Spleen (tissue), 11 donors: ENCODE measurements around the gene TSHZ3. TPM values are rescaled to one million over a fixed set of nuclear protein-coding genes. Genes with fewer than 3 reads are reported as not detected.
A peak's percentile ranks its signal among the peaks of the same experiment; 100 is the strongest.

ENCODE experiments used
- DNase-seq: peaks from one replicate; pipeline ENCODE4 v3.0.0-alpha.2; 2020
- H3K27ac ChIP-seq, 8 donors: fragments of 200-600 bp; sonication (generic) in 7 of 8; 1 replicate in 4 of 8; 2 replicates in 4 of 8; pipeline versions ENCODE4 v1.5.0 to v1.8.0; 2016 to 2021; ENCODE audit warnings: inconsistent platforms in 4 of 8, mild to moderate bottlenecking in 4 of 8, moderate library complexity in 1 of 8
- H3K27me3 ChIP-seq, 7 donors: fragments of 200-600 bp; sonication (generic) in 6 of 7; replicated peaks in 1 of 7; 1 replicate in 4 of 7; 2 replicates in 3 of 7; pipeline versions ENCODE4 v1.5.0 to v1.8.0; 2016 to 2021; ENCODE audit warnings: inconsistent platforms in 3 of 7, mild to moderate bottlenecking in 1 of 7
- H3K36me3 ChIP-seq, 6 donors: fragments of 200-600 bp; sonication (generic) in 5 of 6; 1 replicate in 4 of 6; 2 replicates in 2 of 6; pipeline versions ENCODE4 v1.5.0 to v1.8.0; 2016 to 2021; ENCODE audit warnings: inconsistent platforms in 2 of 6
- H3K4me1 ChIP-seq, 6 donors: fragments of 200-600 bp; sonication (generic) in 5 of 6; 1 replicate in 3 of 6; 2 replicates in 3 of 6; pipeline versions ENCODE4 v1.5.0 to v1.8.0; 2016 to 2021; ENCODE audit warnings: inconsistent platforms in 3 of 6
- H3K4me3 ChIP-seq, 8 donors: fragments of 200-600 bp; sonication (generic) in 7 of 8; 1 replicate in 4 of 8; 2 replicates in 4 of 8; pipeline versions ENCODE4 v1.5.0 to v1.8.0; 2016 to 2021; ENCODE audit warnings: inconsistent platforms in 4 of 8, mild to moderate bottlenecking in 4 of 8, moderate library complexity in 2 of 8
- H3K9me3 ChIP-seq, 8 donors: fragments of 200-600 bp; sonication (generic) in 7 of 8; 1 replicate in 4 of 8; 2 replicates in 4 of 8; pipeline versions ENCODE4 v1.5.0 to v1.8.0; 2016 to 2021; ENCODE audit warnings: inconsistent platforms in 4 of 8
- CTCF ChIP-seq, 11 experiments: fragments of 200-600 bp in 7 of 11; fragments of 450-650 bp in 4 of 11; sonication (generic) in 4 of 11; IDR thresholded peaks in 8 of 11; conservative IDR thresholded peaks in 3 of 11; 1 replicate in 7 of 11; 2 replicates in 4 of 11; pipeline versions ENCODE4 v1.4.0 to v1.8.0; 2016 to 2021; ENCODE audit warnings: antibody characterized with exemption in 11 of 11, inconsistent platforms in 4 of 11, mild to moderate bottlenecking in 1 of 11
- POLR2A ChIP-seq, 3 donors: fragments of 450-650 bp; IDR thresholded peaks; one replicate each; pipeline ENCODE4 v1.5.1; 2017; ENCODE audit warnings: antibody characterized with exemption in 3 of 3, mild to moderate bottlenecking in 1 of 3
- POLR2AphosphoS5 ChIP-seq, 3 donors: sonication (generic); formaldehyde crosslinking; IDR thresholded peaks; one replicate each; pipeline ENCODE4 v1.5.1; 2017; ENCODE audit warnings: antibody characterized with exemption in 3 of 3
- WGBS, 5 donors: extraction: QIAGEN DNeasy Blood & Tissue Kit in 3 of 5; methylation state at CpG; one replicate each; pipeline versions ENCODE4 v1.1.5 to v1.1.7; 2013 to 2018; 5-methylcytosine and 5-hydroxymethylcytosine counted together
- intact Hi-C: fragments of 100-400 bp; cut with DNase I; formaldehyde crosslinking; loops from one replicate; pipeline ENCODE4 v1.15.0; 2023; ENCODE audit warnings: low total_unique reads
- polyA plus RNA-seq, 3 donors: library from polyadenylated mRNA; stranded (reverse); fragments of 200-250 nt; gene quantifications; one replicate each; pipeline ENCODE4 v1.2.1, GENCODE V29; 2013
- total RNA-seq, 7 donors: library from RNA; depleted of rRNA in 3 of 7; stranded (reverse); fragments of >200 nt in 3 of 7; fragmentation: NEBNext Ultra II Directional in 4 of 7; extraction: Animal tissue kit (Norgen Biotek cat#: 25700) in 4 of 7; gene quantifications; one replicate each; pipeline versions ENCODE4 v1.1.0 to v1.2.1, GENCODE V29; 2016 to 2021
- donor health status: healthy with polysubstance abuse.
- donor health status: DM: no; HTN: no; CAD: no; lungs with moderate emphysema.
- donor health status: DM: no; HTN: no; CAD: no.
- donor health status: Bipolar disorder and iron deficiency.
- donor health status: healthy.
- donor health status: DM: no; HTN: no; CAD: no.
- donor health status: DM: yes; HTN: yes; CAD: no.

Gene TSHZ3
- total and polyA plus RNA-seq, 10 donors = 1.2 to 24.6 (median 13.4) TPM

DNA sequence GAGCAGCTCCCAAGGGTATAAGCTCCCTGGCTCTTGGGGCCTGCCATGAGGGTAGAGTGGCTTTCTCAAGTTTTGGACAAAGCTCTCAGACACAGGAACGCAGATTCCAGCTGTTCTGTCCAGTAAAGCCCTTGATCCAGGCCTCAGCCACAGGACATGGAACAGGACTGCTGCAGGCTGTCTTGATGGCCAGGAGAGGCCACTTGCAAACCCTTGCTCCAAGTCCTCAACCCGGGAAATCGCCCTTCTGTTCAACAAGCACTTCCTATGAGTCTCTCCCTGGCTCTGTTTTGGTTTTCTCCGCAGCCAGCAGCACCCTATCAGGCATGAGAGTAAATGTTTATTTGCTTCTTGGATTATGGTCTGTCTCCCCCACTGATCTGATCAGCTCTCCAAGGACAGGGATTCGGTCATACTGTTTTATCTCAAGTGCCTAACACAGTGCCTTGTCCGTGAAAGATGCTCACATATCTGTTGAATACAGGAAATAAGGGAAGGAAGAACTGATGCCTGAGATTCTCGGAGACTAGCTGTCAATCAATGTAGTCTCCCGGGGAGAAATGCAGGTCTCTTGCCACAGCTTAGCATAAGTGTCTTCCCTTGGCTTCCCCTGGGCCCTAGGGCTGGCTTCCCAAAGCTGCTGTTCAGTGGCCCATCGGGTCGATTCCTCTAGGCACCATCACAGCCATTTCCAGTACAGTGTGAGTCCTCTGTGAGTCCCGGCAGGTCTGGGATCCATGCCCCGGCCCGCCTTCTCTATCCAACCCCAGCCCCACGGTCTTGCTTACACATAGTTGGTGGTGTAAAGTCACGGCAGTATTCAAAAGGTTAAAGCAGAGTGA lies 90.8 kb downstream of the TSHZ3 start:
- H3K27ac ChIP-seq = no peak overlapping the region
- intact Hi-C loops = no loop called here
- H3K4me3 ChIP-seq = no peak overlapping the region
- TF ChIP-seq POLR2AphosphoS5 (IDR thresholded peaks at IDR 0.05) (no peak), CTCF (IDR thresholded peaks at IDR 0.05 in 8 of 11, conservative IDR thresholded peaks at IDR 0.05 in 3 of 11) (no peak), POLR2A (IDR thresholded peaks at IDR 0.05) (no peak)
- no peaks in the 10 kb centered on the region for H3K36me3 ChIP-seq
- peaks cover 0 to 29% (median 16%) of the 10 kb centered on the region in 6 donors for H3K4me1 ChIP-seq
- 67 to 75% (median 71%) methylated on average over 13 to 15 of the region's 15 CpGs for WGBS, 5 donors
- peaks cover 0 to 10% (median 0%) of the 10 kb centered on the region in 7 donors for H3K27me3 ChIP-seq
- no peaks in the 10 kb centered on the region for H3K9me3 ChIP-seq
- no peak for DNase-seq

- TF ChIP-seq POLR2AphosphoS5 (IDR thresholded peaks at IDR 0.05) = no peak
- no peak for TF ChIP-seq CTCF (IDR thresholded peaks at IDR 0.05 in 8 of 11, conservative IDR thresholded peaks at IDR 0.05 in 3 of 11)
- no peak for TF ChIP-seq POLR2A (IDR thresholded peaks at IDR 0.05)
- intact Hi-C loops = no loop called here
- DNase-seq = no peak
- Histone ChIP-seq H3K9me3 (no peaks in the 10 kb centered on the region), H3K27ac (no peak overlapping the region), H3K4me1 (peaks cover 0 to 23% (median 12%) of the 10 kb centered on the region in 6 donors), H3K36me3 (no peaks in the 10 kb centered on the region), H3K27me3 (peaks cover 0 to 1% (median 0%) of the 10 kb centered on the region in 7 donors), H3K4me3 (no peak overlapping the region)
- 68 to 87% (median 83%) methylated on average over 10 to 11 of the region's 11 CpGs for WGBS, 5 donors
These were observed 91.7 kb downstream of the TSHZ3 start for GRCh38 chr19:31257426-31258130.

DNA sequence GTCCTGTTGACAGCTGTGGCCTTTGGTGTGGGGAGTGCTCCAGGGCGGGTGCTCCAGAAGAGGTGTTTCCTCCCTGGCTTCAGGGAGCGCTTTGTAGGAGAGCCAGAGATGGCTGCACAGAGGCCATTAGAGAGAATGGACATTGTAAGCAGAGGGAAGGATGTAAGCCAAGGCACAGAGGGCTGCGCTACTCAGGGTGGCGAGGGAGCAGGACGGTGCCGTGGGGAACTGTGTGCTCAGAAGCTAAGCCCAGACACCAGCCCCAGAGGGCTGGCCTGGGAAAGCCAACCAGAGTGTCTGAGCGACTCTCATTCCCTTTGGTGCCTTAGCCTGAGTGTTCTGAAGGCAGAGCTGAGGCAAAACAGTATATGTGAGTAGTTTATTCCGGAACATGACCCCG lies 92.2 kb downstream of the TSHZ3 start:
- Histone ChIP-seq H3K4me1 (peaks cover 0 to 20% (median 10%) of the 10 kb centered on the region in 6 donors), H3K27me3 (no peaks in the 10 kb centered on the region), H3K27ac (no peak overlapping the region), H3K36me3 (no peaks in the 10 kb centered on the region), H3K4me3 (no peak overlapping the region), H3K9me3 (no peaks in the 10 kb centered on the region)
- intact Hi-C loops = no loop called here
- no peak for TF ChIP-seq POLR2A (IDR thresholded peaks at IDR 0.05)
- no peak for DNase-seq
- 76 to 94% (median 86%) methylated on average over 8 to 9 of the region's 9 CpGs for WGBS, 5 donors

DNA sequence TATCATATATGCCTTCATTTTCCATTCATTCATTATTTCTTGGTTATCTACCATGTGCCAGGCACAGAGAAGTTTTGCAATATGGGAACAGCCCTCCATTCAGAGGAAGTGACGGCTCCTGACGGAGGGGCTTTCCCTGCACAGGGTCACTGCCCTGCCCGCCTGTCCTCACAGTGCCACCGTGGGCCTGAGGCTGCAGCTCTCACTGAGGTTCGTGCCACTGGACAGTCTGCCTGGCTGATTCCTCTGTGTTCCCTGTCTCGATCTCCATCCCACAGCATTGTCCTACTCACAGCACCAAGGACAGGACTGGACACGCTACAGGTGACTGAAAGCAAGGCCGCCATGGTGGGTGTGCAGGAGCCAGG lies 92.7 kb downstream of the TSHZ3 start:
- no peak for DNase-seq
- H3K9me3 ChIP-seq = no peaks in the 10 kb centered on the region
- TF ChIP-seq POLR2AphosphoS5 (IDR thresholded peaks at IDR 0.05) = peak in 2 of 3 donors; percentile 18 to 27
- no peak for TF ChIP-seq POLR2A (IDR thresholded peaks at IDR 0.05)
- TF ChIP-seq CTCF (IDR thresholded peaks at IDR 0.05 in 8 of 11, conservative IDR thresholded peaks at IDR 0.05 in 3 of 11) = no peak
- no peak overlapping the region for H3K4me3 ChIP-seq
- no peaks in the 10 kb centered on the region for H3K27me3 ChIP-seq
- intact Hi-C loops = no loop called here
- 67 to 83% (median 71%) methylated on average over 7 to 8 of the region's 8 CpGs for WGBS, 5 donors
- no peak overlapping the region for H3K27ac ChIP-seq
- no peaks in the 10 kb centered on the region for H3K36me3 ChIP-seq
- peaks cover 0 to 15% (median 8%) of the 10 kb centered on the region in 6 donors for H3K4me1 ChIP-seq
